Measurements from ENCODE around the gene CNTFR. TPM values are rescaled to one million over a fixed set of nuclear protein-coding genes. Genes with fewer than 3 reads are reported as not detected.

The CNTFR gene
- total and polyA plus RNA-seq, 2 donors (not counting 1 experiment from before 2014, with no cell fraction given) = not detected

- WGBS (ENCODE audit: insufficient coverage) = 7% methylated on average over 56 of the region's 63 CpGs
- peak; percentile 58 for DNase-seq
- POLR2A ChIA-PET = interaction anchor here (0.6 kb wide), 1 partner anchor 14 kb away, joined by 4 read pairs; no protein-coding TSS in a partner anchor
Measured at GRCh38 chr9:34623374-34624235, 34.1 kb upstream of the CNTFR start.

More at GRCh38 chr9:34623374-34624235, 34.1 kb upstream of the CNTFR start:
- Histone ChIP-seq H3K27ac (ENCODE audit: low read length in 2 of 2) (no peak overlapping the region), H3K4me1 (ENCODE audit: control insufficient read depth in 2 of 2, insufficient read depth in 2 of 2, low read length in 2 of 2) (peaks cover 43 to 56% of the 10 kb centered on the region in 2 donors), H3K9me3 (ENCODE audit: control extremely low read depth in 1 of 3, control insufficient read depth in 2 of 3, insufficient read depth in 1 of 3, low read length in 2 of 3) (peaks cover 0 to 41% (median 1%) of the 10 kb centered on the region in 3 donors), H2AFZ (ENCODE audit: insufficient read depth, low read depth, low read length, poor library complexity, severe bottlenecking) (peak overlapping the region; percentile 40), H3K27me3 (replicated peaks in 1 of 4; ENCODE audit: control extremely low read depth in 1 of 4, control insufficient read depth in 3 of 4, insufficient read depth in 4 of 4, low read length in 3 of 4) (peaks cover 0 to 77% (median 62%) of the 10 kb centered on the region in 4 experiments), H3K36me3 (replicated peaks in 1 of 2; ENCODE audit: control extremely low read depth in 1 of 2, control insufficient read depth in 1 of 2, extremely low read depth in 1 of 2, insufficient read depth in 2 of 2, low read length in 1 of 2) (no peaks in the 10 kb centered on the region), H3K4me3 (ENCODE audit: control extremely low read depth in 1 of 5, extremely low read depth in 1 of 5, insufficient read depth in 1 of 5, low read depth in 2 of 5, low read length in 4 of 5) (peak overlapping the region in 1 of 5 experiments; percentile 12), H3K9ac (ENCODE audit: low read length) (peak overlapping the region; percentile 18), H3K4me2 (replicated peaks; ENCODE audit: low read depth, low read length, poor library complexity, severe bottlenecking) (peak overlapping the region; percentile 70), H4K20me1 (ENCODE audit: control insufficient read depth, insufficient read depth, low read length, poor library complexity, severe bottlenecking) (peaks cover 6% of the 10 kb centered on the region), H3K79me2 (ENCODE audit: control insufficient read depth, insufficient read depth, low read length) (peaks cover 25% of the 10 kb centered on the region)
- H3K27ac Mint-ChIP-seq = no peak overlapping the region
- peaks cover 43% of the 10 kb centered on the region for H3K4me1 Mint-ChIP-seq
- H3K4me3 Mint-ChIP-seq = peak overlapping the region; percentile 67
- CTCF ChIA-PET = interaction anchor here (2.0 to 7.6 kb wide), 2 partner anchors 10 to 14 kb away, joined by 5 to 64 read pairs; partner anchors contain the start of gene SIGMAR1
- no peak for ATAC-seq (ENCODE audit: low read depth)
- intact Hi-C loops (cut with micrococcal nuclease) = no loop called here
- H3K27me3 Mint-ChIP-seq = peaks cover 61% of the 10 kb centered on the region
- no peaks in the 10 kb centered on the region for H3K9me3 Mint-ChIP-seq (ENCODE audit: insufficient read depth)
- TF ChIP-seq, protein P1, sequence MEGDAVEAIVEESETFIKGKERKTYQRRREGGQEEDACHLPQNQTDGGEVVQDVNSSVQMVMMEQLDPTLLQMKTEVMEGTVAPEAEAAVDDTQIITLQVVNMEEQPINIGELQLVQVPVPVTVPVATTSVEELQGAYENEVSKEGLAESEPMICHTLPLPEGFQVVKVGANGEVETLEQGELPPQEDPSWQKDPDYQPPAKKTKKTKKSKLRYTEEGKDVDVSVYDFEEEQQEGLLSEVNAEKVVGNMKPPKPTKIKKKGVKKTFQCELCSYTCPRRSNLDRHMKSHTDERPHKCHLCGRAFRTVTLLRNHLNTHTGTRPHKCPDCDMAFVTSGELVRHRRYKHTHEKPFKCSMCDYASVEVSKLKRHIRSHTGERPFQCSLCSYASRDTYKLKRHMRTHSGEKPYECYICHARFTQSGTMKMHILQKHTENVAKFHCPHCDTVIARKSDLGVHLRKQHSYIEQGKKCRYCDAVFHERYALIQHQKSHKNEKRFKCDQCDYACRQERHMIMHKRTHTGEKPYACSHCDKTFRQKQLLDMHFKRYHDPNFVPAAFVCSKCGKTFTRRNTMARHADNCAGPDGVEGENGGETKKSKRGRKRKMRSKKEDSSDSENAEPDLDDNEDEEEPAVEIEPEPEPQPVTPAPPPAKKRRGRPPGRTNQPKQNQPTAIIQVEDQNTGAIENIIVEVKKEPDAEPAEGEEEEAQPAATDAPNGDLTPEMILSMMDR (IDR thresholded peaks at IDR 0.05) = no peak
- TF ChIP-seq EZH2 (IDR thresholded peaks at IDR 0.05; ENCODE audit: borderline replicate concordance, insufficient read depth, low read depth, low read length, poor library complexity, severe bottlenecking) = peak; percentile 26

Data from B cell (primary cell).